CD4-positive, alpha-beta T cell (primary cell): ENCODE results near the gene FEN1. TPM values are rescaled to one million over a fixed set of nuclear protein-coding genes. Genes with fewer than 3 reads are reported as not detected.

Experiments
- ATAC-seq: fragments of 200-7000 bp; cut with Tn5 transposase; one replicate; pipeline ENCODE4 v1.10.0; 2022; ENCODE audit warnings: mild to moderate bottlenecking; ENCODE audit not compliant: poor library complexity
- CTCF ChIA-PET: fragments of 350-600 bp; sonication (Branson Sonifier 250); formaldehyde crosslinking; loops from one replicate; lab custom pipeline; 2021; ENCODE audit warnings: antibody characterized with exemption, inconsistent platforms; lab: Charles Lee
- POLR2A ChIA-PET: fragments of 350-600 bp; sonication (Branson Sonifier 250); formaldehyde crosslinking; loops from one replicate; lab custom pipeline; 2021; ENCODE audit warnings: antibody characterized with exemption, inconsistent platforms; lab: Charles Lee
- DNase-seq, 14 experiments: peaks; one replicate each; pipeline ENCODE4 v3.0.0-alpha.2; 2013 to 2020; ENCODE audit warnings: mixed read lengths in 2 of 14
- H3K27ac ChIP-seq, 2 donors: one replicate each; pipeline versions ENCODE4 v1.5.1 to v1.7.0; 2013; ENCODE audit warnings: low read length in 2 of 2, low read depth in 1 of 2, mild to moderate bottlenecking in 1 of 2
- H3K27me3 ChIP-seq, 2 experiments: 1 replicate in 1 of 2; 2 replicates in 1 of 2; pipeline versions ENCODE4 v1.6.1 to v1.7.0; 2013; ENCODE audit warnings: low read length in 2 of 2, control low read depth in 1 of 2, mild to moderate bottlenecking in 1 of 2, moderate library complexity in 1 of 2; ENCODE audit not compliant: insufficient read depth in 2 of 2, control insufficient read depth in 1 of 2
- H3K36me3 ChIP-seq: one replicate; pipeline ENCODE4 v1.6.1; 2013; ENCODE audit warnings: low read length, control low read depth; ENCODE audit not compliant: insufficient read depth
- H3K4me1 ChIP-seq: one replicate; pipeline ENCODE4 v1.6.1; 2013; ENCODE audit warnings: low read length, control low read depth; ENCODE audit not compliant: insufficient read depth
- H3K4me3 ChIP-seq: one replicate; pipeline ENCODE4 v1.5.1; 2013; ENCODE audit warnings: mild to moderate bottlenecking, low read length, moderate library complexity
- H3K9me3 ChIP-seq, 2 experiments: 1 replicate in 1 of 2; 2 replicates in 1 of 2; pipeline versions ENCODE4 v1.6.1 to v1.7.0; 2013; ENCODE audit warnings: low read length in 2 of 2, mild to moderate bottlenecking in 2 of 2, control low read depth in 1 of 2, moderate library complexity in 1 of 2; ENCODE audit not compliant: control insufficient read depth in 1 of 2, insufficient read depth in 1 of 2
- H3K27ac Mint-ChIP-seq: one replicate; pipeline ENCODE4 v1.8.0; 2020; ENCODE audit warnings: mixed read lengths
- H3K27me3 Mint-ChIP-seq: one replicate; pipeline ENCODE4 v1.8.0; 2021; ENCODE audit warnings: mixed read lengths
- H3K36me3 Mint-ChIP-seq: one replicate; pipeline ENCODE4 v1.8.0; 2021; ENCODE audit warnings: low read depth, mixed read lengths
- H3K4me1 Mint-ChIP-seq: one replicate; pipeline ENCODE4 v1.8.0; 2021; ENCODE audit warnings: low read depth, mixed read lengths
- H3K4me3 Mint-ChIP-seq: one replicate; pipeline ENCODE4 v1.8.0; 2020; ENCODE audit warnings: mild to moderate bottlenecking, mixed read lengths
- H3K9me3 Mint-ChIP-seq: one replicate; pipeline ENCODE4 v1.8.0; 2020; ENCODE audit warnings: mixed read lengths
- intact Hi-C, 2 experiments: fragments of 100-400 bp; cut with DNase I in 1 of 2; cut with micrococcal nuclease in 1 of 2; formaldehyde crosslinking; loops; one replicate each; pipeline versions ENCODE4 v1.15.1 to v1.9.0; 2023 to 2025; cut with DNase I, micrococcal nuclease
- total RNA-seq, 174 experiments: library from RNA in 2 of 174; stranded (reverse) in 2 of 174; gene quantifications; one replicate each; pipeline ENCODE4 v1.2.3 and lab custom pipeline; 2021 to 2026
- TF ChIP-seq, protein P1 (sequence below): fragments of 200-600 bp; IDR thresholded peaks from one replicate; pipeline ENCODE4 v1.8.0; 2022; ENCODE audit warnings: antibody characterized with exemption, mild to moderate bottlenecking

Gene FEN1
- total RNA-seq, 2 experiments from 2014 or later = 7.5 to 9.1 TPM

DNA sequence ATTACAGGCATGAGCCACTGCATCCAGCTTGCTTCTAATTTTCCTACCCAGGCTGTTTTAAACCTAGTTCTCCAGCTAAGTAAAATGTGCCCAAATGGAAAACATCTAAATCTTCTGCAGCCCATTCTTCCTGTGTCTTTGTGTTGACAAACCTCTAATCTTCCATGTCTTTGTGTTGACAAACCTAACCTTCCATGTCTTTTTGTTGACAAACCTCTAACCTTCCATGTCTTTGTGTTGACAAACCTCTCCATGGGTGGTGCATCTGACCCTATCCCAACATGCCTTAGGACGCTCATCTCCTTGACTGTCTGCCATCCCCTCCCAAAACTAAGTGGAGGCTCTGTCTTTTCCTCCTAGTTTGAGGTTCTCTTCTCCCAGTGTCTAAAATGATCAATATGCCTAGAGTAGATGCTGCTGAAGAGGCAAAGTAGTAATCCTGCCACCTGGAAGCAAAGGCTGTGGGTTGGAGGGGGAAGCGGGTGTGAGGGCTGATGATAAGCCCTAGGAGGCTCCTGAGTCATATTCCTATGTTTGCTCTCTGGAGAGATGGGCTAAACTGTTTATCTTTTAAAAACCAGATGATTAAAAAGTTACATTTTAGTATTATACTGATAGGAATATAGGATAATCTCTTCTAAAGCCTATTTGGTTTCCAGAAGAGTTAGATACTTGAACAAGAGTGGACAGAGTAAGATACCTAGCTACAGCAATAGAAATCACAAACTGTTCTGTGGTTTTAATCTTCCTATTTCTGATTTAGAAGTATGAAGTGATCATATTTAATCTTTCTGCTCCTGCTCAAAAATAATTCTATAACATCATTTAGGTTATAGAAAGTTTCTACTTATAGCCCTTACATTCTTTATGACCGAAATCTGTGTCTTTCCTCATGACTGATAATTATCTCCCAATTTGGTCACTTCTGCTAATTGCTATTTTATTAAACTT lies 7.9 kb downstream of the FEN1 start:
- Histone ChIP-seq H3K9me3 (no peaks in the 10 kb centered on the region), H3K27ac (no peak overlapping the region), H3K4me3 (no peak overlapping the region), H3K4me1 (no peaks in the 10 kb centered on the region), H3K36me3 (peaks cover 9% of the 10 kb centered on the region), H3K27me3 (no peaks in the 10 kb centered on the region)
- POLR2A ChIA-PET = interaction anchor here (0.7 to 1.0 kb wide), 2 partner anchors 9 to 31 kb away, joined by 3 to 4 read pairs; no protein-coding TSS in a partner anchor
- Mint-ChIP-seq H3K27ac (no peak overlapping the region), H3K9me3 (no peaks in the 10 kb centered on the region), H3K36me3 (peaks cover 6% of the 10 kb centered on the region), H3K27me3 (no peaks in the 10 kb centered on the region), H3K4me3 (no peak overlapping the region), H3K4me1 (peaks cover 6% of the 10 kb centered on the region)
- intact Hi-C loops = no loop called here
- DNase-seq = no peak
- CTCF ChIA-PET = interaction anchor here (0.6 kb wide), 1 partner anchor 35 kb away, joined by 3 read pairs; no protein-coding TSS in a partner anchor
- no peak for ATAC-seq
- TF ChIP-seq, protein P1, sequence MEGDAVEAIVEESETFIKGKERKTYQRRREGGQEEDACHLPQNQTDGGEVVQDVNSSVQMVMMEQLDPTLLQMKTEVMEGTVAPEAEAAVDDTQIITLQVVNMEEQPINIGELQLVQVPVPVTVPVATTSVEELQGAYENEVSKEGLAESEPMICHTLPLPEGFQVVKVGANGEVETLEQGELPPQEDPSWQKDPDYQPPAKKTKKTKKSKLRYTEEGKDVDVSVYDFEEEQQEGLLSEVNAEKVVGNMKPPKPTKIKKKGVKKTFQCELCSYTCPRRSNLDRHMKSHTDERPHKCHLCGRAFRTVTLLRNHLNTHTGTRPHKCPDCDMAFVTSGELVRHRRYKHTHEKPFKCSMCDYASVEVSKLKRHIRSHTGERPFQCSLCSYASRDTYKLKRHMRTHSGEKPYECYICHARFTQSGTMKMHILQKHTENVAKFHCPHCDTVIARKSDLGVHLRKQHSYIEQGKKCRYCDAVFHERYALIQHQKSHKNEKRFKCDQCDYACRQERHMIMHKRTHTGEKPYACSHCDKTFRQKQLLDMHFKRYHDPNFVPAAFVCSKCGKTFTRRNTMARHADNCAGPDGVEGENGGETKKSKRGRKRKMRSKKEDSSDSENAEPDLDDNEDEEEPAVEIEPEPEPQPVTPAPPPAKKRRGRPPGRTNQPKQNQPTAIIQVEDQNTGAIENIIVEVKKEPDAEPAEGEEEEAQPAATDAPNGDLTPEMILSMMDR = no peak

DNA sequence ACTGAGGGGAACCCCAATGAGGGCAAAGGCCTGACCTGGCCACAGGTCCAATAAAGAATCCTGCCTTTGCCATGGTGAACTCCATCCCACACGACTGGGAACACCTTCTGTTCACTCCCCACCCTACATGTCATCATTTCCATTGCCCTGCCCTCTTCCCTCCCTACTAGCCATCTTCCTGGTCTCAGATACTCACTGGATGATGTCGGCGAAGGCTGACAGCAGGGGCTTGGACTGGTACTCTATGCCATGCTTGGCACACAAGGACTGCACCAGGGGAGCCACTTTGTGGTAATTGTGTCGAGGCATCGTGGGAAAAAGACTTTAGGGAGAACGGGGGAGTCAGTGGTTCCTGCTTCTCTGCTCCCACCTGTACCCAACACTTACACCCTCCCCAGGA lies 9.9 kb downstream of the FEN1 start:
- no peaks in the 10 kb centered on the region for H3K4me1 Mint-ChIP-seq
- Histone ChIP-seq H3K9me3 (no peaks in the 10 kb centered on the region), H3K27ac (no peak overlapping the region), H3K4me3 (no peak overlapping the region), H3K4me1 (no peaks in the 10 kb centered on the region), H3K27me3 (no peaks in the 10 kb centered on the region), H3K36me3 (no peaks in the 10 kb centered on the region)
- ChIA-PET CTCF (no interaction called here), POLR2A (no interaction called here)
- TF ChIP-seq, protein P1 = no peak
- ATAC-seq (no peak), DNase-seq (no peak)
- no peaks in the 10 kb centered on the region for H3K36me3 Mint-ChIP-seq
- no peaks in the 10 kb centered on the region for H3K27me3 Mint-ChIP-seq
- no peak overlapping the region for H3K4me3 Mint-ChIP-seq
- intact Hi-C loops = no loop called here
- H3K27ac Mint-ChIP-seq = no peak overlapping the region
- no peaks in the 10 kb centered on the region for H3K9me3 Mint-ChIP-seq

DNA sequence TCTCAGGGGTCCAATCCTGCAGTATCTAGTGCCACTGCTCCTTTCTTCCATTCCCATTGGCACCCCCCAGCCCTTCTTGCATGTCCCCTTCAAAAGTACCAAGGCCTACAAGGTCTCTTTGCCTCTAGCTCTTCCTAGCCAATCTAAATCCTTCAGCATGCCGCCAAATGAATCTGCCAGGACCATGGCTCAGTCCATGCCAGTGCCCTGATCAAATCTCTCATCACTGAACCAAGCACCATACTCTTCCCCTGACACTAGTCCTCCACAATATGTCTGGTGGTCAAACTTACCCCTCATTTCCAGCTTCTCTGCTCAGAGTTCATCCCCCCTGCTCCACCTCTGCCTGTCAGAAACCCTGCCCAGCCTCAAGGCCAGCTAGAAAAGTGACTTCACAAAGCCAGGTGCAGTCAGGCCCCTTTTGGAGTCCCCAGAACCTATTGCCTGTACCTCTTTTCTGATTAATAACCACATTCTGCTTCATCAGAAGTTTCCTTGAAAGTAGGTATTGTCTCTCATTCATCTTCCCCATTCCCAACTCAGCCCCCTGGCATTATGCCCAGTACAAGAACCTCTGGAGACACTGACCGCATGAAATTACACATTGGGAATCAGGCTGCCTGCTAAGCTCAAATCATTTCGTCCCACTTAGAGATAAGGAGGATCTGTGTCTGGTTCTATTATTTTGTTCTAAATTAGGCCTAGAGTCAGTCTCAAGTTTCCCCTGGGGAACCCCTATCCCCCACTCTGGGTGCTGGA lies 11.4 kb downstream of the FEN1 start:
- intact Hi-C loops = no loop called here
- H3K4me1 Mint-ChIP-seq = no peaks in the 10 kb centered on the region
- H3K27me3 Mint-ChIP-seq = no peaks in the 10 kb centered on the region
- H3K27ac Mint-ChIP-seq = no peak overlapping the region
- DNase-seq (no peak), ATAC-seq (no peak)
- Histone ChIP-seq H3K27ac (no peak overlapping the region), H3K27me3 (no peaks in the 10 kb centered on the region), H3K4me3 (no peak overlapping the region), H3K4me1 (no peaks in the 10 kb centered on the region), H3K36me3 (no peaks in the 10 kb centered on the region), H3K9me3 (no peaks in the 10 kb centered on the region)
- ChIA-PET CTCF (interaction anchor here (1.1 kb wide), 1 partner anchor 12 kb away, joined by 3 read pairs; no protein-coding TSS in a partner anchor), POLR2A (no interaction called here)
- H3K9me3 Mint-ChIP-seq = no peaks in the 10 kb centered on the region
- no peaks in the 10 kb centered on the region for H3K36me3 Mint-ChIP-seq
- TF ChIP-seq, protein P1 = no peak
- no peak overlapping the region for H3K4me3 Mint-ChIP-seq
